ENCODE data around the gene MAP9.
A peak's percentile ranks its signal among the peaks of the same experiment; 100 is the strongest.
"Not testable (repeated sequence)": the region's sequence is repeated elsewhere in the genome, so short reads cannot be mapped to it uniquely, and the experiment has no call there.

Gene MAP9

DNA sequence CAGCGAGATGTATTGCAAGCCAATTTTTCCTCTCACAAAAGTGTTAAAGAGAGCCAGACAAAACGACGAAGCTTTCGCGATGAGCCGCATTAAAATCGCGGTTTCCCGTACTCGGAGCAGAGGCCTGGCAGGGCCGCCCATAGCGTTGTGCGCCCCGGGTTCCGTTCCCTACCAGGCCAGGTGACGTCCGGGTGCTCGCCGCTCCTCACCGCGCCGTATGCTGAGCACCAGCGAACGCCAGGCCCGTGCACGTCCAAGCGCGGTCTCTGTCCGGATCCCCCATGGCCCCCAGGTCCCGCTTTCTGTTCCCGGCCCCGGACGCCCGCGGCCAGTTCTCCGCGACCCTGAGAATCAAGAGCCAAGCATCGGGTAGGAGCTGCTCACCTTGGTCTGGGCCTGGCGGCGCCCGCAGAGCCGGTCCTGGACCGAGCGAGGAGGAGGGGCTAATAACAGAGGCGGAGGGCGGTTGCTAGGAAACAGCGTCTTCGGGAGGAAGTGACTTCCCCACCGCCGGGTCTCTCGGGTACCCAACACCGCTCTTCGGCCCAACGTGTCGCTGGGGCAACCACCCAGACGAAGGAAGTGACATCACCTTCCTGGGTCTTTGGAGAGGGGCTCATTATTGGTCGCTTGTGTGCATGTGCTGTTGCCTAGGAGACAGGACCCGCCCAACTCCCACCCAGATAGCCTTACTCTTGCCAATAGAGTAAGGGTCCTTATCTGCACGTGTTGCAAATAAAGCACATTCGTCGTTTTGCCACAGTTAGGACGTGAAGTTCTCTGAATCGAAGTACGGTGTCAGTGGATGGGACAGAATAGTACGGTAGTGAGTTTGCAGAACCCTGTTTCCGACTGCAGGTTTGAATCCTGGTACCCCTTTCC is at the start of gene MAP9:
Gene MAP9 (minus strand): TSS at position 579 of the 882 bp plus-strand sequence. CDS start 1,115 bp downstream, outside the sequence.
- peak; percentile 73 to 84 for DNase-seq (ENCODE audit: low read depth in 2 of 2)

DNA sequence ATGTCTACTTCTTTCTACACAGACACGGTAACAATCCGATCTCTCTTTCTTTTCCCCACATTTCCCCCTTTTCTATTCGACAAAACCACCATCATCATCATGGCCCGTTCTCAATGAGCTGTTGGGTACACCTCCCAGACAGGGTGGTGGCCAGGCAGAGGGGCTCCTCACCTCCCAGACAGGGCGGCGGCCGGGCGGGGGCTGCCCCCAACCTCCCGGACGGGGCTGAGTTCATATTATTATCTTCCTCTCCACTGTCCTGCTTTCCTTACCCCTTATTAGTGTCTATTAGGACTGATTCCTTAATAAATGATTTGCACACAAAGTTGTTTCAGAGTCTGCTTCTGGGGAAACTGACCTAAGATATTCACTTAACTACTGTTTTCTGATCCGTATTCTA is 48.0 kb upstream of the MAP9 start:
- not testable (repeated sequence) for DNase-seq (ENCODE audit: low read depth in 2 of 2)

DNA sequence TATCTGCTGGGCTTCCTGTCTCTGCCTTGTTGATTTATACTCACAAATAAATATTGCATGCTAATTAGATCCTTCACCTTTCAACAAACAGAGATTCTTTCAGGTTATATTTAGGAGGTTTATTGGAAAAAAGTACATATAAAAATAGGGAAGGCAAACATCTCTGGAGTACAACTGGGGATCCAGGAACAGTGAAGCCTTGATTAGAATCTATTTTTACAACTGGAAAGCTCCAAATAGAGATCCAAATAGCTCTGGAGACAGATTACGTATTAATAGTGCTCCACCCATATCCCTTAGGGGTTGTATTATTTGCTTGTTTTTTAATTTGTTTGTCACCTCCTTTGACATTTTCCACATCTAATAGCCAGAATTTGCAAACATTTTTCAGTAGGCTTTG is 46.9 kb upstream of the MAP9 start:
- no peak for DNase-seq (ENCODE audit: low read depth in 2 of 2)

DNA sequence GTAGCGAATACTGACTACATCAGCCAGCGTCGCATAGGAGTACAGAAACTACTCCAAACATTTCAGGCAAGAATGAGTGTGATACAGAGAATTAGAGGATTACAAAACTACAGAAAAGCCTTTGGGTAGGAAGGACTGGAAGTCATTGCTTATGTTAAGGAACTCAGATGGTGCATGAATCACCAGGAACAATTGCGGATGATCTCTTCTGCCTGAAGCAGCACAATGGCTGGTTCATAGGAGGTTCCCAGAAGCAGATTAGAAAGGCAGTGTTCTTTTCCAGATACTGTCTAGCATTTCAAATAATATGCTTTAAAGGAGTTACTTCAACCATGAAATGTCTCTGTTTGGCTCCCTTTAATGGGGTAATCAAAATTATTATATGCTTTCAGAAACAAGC is 42.5 kb upstream of the MAP9 start:
- DNase-seq (ENCODE audit: low read depth in 2 of 2), result no peak

DNA sequence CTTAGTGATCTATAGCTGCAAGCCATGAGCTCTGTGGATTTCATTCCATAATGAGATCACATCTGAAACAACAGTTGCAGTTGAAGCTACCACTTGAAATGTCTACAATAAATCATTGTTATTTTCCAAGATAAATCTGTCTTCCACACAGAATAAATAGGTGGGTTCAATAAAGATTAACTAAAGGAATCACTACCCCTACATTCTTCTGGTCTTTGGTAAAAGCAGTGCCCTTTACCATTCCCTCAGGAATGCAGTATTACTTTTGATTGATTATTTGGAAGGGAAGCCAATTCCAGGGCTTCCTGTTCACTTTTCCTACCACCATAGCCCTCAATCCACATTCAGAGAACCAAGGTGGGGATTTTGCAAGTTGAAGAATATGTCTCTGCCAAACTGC is 38.9 kb upstream of the MAP9 start:
- no peak for DNase-seq (ENCODE audit: low read depth in 2 of 2)

DNA sequence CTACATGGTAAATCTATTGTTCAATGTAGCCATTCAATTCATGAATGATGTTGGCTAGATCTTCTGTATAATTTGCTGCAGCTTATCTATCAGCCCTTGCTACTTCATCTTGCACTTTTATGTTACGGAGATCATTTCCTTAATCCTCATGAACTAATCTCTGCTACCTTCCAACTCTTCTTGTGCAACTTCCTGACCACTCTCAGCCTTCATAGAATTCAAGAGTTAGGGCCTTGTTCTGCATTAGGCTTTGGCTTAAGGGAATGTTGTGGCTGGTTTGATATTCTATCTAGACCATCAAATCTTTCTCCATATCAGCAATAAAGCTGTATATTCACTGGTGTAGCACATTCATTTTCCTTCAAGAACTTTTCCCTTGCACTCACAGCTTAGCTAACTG is 36.7 kb upstream of the MAP9 start:
- no peak for DNase-seq (ENCODE audit: low read depth in 2 of 2)

DNA sequence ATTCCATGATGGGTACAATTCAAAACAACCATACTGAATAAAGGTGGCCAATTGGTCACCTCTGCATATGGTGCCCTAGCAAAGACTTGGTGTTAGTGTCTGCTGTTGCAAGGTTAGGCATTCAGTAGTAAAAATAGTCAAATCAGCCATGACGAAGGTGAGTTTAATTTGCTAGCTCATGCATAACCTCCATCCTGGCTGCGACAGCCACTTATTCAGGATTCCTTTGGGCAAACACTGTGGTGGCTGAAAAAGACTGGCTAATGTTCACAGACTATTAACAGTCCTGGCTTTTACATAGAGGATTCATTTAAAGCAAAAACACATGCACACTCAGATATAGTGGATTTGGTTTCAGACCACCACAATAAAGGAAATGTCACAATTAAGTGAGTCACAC is 34.8 kb upstream of the MAP9 start:
- DNase-seq (ENCODE audit: low read depth in 2 of 2), result no peak

DNA sequence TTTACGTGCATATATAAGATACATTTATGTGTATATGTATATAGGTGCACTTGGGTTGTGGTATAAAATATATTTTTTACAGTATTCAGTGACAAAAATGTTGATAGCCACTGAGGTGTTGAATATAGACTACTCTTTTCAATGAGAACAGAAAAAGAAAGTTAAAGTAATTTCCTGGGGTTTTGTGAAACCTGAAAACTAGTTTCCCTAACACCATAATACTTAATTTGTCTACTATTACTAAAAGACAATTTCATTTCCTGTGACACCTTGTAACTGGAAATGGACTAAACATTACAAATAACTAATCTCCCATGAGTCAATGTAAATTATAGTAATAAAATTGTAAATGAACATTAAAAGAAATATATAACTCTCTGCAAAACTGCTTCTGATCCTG is 32.0 kb upstream of the MAP9 start:
- DNase-seq (ENCODE audit: low read depth in 2 of 2), result no peak

DNA sequence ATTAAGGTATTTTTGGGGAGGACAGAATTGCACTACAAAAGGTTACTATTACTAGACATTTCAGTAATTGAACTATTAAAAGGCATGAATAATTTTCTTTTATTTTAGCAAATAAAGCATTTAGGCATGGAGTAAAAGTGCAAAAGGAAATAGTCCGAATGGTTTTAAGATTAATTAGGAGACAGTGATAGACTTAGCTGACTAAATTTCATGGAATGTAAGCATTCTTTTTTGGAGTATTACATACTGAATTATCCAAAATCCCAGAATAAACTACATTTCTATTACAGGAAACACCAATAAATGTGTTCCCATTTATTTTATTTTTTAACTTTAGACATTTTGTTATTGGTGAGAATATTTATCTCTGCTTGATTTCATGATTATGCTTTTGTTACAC is 30.7 kb upstream of the MAP9 start:
- no peak for DNase-seq (ENCODE audit: low read depth in 2 of 2)

DNA sequence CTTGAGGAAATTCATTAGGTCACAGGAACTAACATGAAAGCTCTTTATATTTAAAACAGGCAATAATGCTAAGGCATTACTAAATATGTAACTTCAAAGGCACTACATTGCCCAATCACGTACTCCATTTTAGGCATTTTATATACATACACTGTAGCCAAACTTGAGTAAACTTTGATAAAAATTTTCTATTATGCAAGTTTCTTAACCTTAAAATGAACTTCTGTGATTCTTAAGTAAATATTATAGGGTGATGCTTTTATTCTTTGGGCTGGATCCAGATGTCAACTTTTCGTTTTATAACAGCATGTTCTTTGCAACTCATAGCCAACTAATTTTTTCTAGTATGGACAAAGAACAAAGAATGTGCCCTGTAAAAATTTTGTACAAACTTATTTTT is 28.3 kb upstream of the MAP9 start:
- DNase-seq (ENCODE audit: low read depth in 2 of 2), result no peak

DNA sequence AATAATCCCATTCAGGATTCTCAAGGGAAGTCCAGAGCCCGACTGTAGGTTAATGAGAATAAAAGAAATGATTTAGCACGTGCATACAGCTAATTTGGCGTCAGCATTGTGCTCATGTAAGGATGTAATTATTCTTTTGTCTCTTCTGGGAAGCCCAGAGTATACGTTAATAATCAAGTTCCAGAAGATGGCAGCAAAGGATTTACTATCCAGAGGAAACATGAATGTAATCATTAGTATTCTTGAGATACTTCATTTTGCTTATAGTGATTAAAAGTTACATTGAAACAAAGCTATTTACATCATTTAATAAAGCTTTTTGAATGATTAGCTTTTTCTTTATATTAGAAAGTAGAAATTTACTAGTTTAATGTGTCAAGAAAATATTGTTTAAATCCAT is 27.1 kb upstream of the MAP9 start:
- no peak for DNase-seq (ENCODE audit: low read depth in 2 of 2)

DNA sequence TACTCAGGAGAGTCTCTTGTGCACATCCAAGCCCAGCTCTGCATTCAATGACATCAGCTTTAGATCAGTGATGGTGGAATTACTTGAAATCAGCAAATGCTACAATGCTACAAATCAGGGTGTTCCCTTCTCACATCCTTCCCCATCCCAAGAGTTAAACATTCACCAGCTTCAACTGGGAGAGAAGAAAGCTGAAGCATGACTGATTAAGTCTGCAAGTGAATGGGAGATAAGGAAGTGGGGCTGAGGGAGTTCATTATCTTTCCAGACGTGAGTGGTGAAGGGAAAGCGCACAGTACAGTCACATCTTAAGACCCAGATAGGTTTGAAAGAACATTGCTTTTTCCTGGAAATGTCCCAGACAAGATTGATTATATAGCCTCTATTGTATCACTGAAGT is 26.2 kb upstream of the MAP9 start:
- DNase-seq (ENCODE audit: low read depth in 2 of 2), result no peak

DNA sequence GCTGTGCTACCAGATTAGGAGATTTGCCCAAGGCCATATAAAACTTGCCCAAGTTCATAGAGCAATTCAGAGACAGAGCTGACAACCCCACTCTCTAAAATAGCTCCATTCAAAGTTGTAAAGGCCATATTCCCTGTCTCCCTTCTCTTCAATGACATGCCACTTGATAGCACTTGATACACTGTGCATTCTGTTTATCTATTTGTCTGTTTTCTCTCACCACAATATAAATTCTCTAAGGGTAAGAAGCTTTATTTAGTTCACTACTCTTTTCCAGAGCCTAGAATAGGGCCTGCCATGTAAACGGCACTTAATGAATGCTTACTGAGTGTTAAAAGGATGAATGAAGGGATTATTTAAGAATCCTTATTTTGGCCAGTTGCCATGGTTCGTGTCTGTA is 24.1 kb upstream of the MAP9 start:
- no peak for DNase-seq (ENCODE audit: low read depth in 2 of 2)

DNA sequence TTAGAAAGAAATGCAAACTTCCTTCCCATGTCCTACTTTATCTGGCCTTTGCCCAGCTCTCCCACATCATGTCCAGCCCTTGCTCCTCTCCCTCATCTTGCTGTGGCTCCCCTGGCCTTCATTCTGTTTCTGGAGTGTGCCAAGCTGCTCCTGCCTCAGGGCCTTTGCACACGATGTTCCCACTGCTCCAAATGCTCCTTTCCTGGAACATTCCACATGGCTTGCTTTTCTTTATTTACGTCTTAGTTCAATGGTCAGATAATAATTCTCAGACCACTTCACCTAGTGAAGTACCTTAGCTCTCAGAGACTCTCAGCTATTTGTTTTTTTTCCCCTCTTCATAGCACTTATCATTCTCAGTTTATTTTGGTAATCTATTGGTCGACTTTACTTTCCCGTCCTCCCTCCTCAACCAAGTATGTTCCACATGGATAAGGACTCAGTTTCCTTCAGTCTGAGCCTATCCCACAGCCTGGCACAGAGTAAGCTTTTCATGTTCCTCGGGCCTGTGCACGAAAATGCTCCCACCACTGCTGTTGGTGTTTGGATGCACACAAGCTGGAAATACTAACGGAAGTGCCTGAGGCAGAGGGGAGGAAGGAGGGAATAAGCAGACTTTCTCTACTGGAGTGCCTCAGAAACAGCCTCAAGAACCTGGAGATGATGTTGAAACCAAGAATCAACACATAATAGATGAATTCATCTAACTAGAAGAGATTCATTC is 23.4 kb upstream of the MAP9 start:
- no peak for DNase-seq (ENCODE audit: low read depth in 2 of 2)

DNA sequence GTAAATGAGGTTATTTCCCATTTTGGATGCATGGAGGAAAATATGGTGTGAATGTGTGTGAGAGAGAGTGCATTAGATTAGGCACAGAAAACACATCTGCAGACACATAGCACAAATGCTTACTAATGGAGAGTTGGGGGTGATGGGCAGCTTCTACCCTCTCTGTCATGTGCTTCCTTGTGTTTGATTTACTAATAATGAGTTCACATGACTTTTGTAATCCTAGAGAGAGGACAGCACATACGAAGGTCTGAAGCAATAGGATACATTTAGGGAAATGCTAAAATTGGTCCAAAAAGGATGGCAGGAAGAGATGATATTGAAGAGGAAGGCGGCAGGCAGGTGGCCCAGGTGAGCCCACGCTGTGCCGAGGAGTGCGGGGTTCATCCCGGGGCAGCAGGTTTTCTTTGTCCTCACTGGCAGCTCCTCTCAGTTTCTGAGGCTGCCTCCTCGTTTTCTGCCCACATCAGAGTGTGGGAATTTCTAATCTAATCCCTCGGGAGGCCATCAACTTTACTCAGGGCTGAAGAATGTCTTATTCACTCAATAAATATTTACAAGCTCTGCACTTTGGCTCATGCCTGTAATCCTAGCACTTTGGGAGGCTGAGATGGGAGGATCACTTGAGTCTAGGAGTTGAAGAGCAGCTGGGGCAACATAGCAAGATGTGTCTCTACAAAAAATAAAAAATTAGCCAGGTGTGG is 15.9 kb upstream of the MAP9 start:
- no peak for DNase-seq (ENCODE audit: low read depth in 2 of 2)

DNA sequence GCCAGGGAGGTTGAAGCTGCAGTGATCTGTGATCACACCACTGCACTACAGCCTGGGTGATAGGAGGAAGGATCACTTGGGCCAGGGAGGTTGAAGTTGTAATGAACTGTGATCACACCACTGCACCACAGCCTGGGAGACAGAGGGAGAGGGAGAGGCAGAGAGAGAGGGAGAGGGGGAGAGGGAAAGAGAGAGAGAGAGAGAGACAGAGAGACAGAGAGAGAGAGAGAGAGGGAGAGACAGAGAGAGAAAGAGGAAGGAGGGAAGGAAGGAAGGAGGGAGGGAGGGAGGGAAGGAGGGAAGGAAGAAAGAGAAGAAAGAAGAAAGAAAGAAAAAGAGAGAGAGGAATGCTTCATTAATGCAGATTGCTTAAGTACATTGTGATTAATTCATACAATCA is 15.2 kb upstream of the MAP9 start:
- no peak for DNase-seq (ENCODE audit: low read depth in 2 of 2)

DNA sequence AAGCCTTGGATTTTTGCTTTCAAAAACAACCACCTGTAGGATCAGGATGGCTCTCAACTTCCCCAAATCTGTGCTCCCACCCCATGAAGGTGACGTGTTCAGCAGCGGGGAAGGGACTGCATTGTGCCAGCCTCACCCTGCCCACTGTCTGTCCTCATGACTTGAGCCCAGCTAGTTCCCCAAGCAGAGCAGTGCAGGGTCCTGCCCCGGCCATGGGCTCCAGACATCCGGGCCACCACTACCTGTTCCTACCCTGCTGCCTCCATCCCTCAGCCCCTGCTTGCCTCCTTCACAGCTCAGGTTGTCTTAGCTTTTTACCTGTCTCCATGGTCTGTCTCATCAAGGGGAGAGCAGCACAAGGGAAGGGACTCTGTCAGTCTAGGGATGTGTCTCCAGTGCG is 11.4 kb upstream of the MAP9 start:
- DNase-seq (ENCODE audit: low read depth in 2 of 2), result no peak

DNA sequence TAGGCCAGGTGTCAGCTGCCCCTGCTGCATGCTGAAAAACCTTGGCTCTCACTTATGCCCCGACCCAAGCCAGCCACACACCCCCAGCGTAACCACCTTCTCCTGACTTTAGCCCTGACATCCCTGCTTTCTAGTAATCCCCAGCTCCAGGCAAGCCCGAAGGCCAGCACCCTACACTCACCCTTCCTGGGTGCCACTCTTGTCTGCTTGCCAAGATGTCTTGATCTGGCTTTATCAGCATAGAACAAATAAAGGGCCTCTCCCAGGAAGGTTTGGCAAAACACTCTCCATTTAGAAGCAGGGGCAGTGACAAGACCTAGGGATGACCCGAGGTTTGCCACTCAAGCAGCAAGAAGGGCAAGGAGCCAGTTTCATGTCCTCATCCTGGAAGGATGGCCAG is 6.8 kb upstream of the MAP9 start:
- DNase-seq (ENCODE audit: low read depth in 2 of 2), result no peak

DNA sequence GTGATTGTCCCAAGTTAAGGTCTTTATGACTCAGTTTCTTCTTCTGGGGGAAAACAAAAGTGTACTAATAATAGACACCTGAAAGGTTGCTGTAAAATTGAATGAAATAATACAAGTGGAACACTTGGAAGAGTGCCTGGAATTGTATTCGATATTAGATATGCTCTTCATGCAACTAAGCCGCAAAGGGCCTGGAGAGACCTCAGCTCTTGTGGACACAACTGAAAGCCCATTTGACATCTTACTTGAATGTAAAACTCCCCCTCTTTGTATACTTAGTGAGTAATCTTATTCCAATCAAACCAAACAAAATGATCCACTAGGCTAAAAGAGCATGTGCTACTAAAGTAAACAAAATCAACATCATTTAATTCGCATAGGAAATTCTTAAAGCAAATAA is 511 bp upstream of the MAP9 start:
- no peak for DNase-seq (ENCODE audit: low read depth in 2 of 2)

DNA sequence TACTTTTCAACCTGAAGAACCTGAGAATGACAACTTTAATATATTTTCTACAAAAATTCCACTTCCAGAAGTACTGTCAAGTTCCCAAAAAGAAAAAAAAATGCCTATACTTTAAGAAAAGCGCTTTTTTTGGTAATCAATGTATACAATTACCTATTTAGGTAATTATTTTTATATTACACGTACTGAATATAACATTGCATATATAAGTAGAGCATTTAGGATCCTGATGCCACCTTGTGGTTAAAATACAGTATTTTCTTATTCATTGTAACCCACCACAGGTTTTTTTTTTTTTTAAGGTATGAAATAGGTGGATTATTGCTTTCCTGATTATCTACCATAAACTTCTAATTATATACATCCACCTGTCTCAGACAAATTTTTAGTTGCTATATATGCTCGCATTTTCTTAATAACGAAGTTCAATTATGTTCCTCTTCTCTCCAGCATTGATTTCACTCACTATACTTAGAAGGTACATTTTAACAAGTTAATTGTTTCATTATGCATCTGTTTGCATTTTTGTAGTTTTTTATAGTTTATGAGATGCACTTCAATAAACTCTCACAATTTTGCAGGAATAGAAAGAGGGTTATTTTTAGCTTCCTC is 5.2 kb downstream of the MAP9 start:
- no peak for DNase-seq (ENCODE audit: low read depth in 2 of 2)

DNA sequence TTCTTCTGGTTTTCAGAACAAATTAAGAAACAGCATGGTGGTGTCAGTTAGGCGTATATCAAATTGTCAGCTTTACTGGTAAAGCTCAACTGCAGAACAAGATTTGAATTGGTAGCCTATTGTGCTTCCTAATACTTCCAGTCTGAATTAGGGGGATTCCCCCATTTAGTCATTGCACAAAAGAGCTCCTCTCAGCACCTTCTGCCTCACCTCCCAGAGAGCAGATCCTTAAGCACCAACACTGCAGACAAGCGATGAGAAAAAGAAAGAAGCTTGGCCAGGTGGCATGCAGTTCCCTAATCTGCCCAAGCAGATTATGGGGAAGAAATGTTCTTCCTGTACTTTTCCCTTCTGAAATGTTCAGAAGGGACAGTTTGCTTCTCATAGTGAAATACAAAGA is 9.2 kb downstream of the MAP9 start:
- DNase-seq (ENCODE audit: low read depth in 2 of 2), result no peak

DNA sequence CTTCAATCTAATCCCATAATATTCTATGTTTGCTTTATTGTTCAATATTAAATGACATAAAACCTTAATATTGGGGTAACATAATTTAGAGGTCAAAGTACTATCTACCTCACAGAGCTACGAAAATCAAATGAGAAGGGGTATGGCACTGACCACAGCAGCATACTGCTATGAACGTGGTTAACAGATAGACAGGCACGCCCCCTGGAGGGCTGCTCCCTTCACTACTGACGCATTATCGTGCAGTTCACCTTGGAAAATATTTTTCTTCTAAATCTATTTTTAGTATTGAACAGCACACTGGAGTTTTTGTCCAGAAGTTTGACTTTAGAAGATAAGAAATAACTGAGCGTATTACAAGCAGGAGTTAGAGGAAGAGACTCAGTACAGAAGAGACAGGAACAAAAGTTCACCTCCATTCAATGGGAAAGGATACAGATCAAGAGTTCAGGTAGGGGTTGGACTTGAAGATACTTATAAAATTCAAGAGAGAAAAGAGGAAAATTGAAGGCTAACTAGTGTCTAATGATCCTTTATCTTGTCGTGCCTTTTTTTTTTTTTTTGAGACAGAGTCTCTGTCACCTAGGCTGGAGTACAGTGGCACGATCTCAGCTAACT is 22.7 kb downstream of the MAP9 start:
- DNase-seq (ENCODE audit: low read depth in 2 of 2), result peak in 1 of 2 experiments; percentile 26

All from stimulated activated CD4-positive, alpha-beta T cell treated with anti-CD3 and anti-CD28 coated beads, Interleukin-12 subunit alpha, Interleukin-12 subunit beta, amount 100 ng/mL, for 24 hours (primary cell).